ENCODE measurements around the gene C11orf97. TPM values are rescaled to one million over a fixed set of nuclear protein-coding genes. Genes with fewer than 3 reads are reported as not detected.

The C11orf97 gene
- total and polyA plus RNA-seq, 2 of the 13 experiments (the other 11 are each of a cell fraction or from before 2014, with no cell fraction given), result 0.35 TPM; not detected in 1

DNA sequence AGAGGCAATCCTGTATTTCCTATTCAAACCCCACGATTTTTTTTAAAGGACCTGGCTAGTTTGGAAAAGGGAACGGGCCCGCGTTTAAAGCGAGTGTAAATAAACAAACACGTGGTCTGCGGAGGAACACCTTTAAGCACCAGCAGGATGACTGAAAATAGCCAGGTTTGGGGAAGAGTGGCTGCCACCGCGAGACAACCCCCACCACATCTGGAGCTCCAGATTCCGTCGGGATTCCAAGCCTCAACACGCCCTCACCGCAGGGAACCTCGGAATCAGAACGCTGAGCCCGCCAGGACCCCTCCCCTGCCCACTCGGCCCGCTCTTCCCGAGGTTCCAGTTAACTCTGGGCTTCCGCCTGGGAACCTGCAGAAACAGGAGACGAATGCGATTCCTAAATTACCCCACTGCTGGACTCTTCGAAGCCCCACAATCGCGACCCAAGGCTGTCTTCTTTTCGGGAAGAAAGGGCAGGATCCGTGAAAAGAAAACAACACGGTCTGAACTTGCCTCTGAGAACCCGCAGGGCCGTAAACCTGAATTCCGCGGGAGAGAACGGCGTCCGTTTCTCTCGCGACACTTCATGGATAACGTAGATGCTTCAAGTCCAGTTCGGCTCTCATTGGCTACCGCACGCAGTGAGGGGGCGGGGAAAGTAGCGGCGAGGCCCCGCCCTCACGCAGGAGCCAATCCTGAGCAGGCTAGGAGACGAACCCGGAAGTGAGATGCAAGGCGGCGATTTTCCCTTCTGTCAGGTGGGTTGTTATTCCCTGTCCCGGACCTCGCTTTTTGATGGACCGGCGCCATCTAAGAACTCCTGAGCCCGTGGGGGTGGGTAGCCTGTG lies 18.8 kb upstream of the C11orf97 start, which contains the start of the genes ANKRD49 and MRE11 (continued):
- TF ChIP-seq HCFC1 (IDR thresholded peaks at IDR 0.05; ENCODE audit: low read depth, low read length) (no peak), FOSL2 (CRISPR knock-in tag; IDR thresholded peaks at IDR 0.05) (no peak), ZBTB20 (CRISPR knock-in tag; IDR thresholded peaks at IDR 0.05; ENCODE audit: borderline replicate concordance, low read depth) (0 out of 2 replicates have a peak, but pooled peaks have one; percentile 54), ZNF646 (CRISPR knock-in tag; IDR thresholded peaks at IDR 0.05) (no peak), ZNF451 (CRISPR knock-in tag; IDR thresholded peaks at IDR 0.05) (no peak; the same call in 1 of the 2 replicates), ARHGAP35 (CRISPR knock-in tag; IDR thresholded peaks at IDR 0.05; ENCODE audit: borderline replicate concordance) (no peak), GTF2F1 (IDR thresholded peaks at IDR 0.05; ENCODE audit: low read length) (no peak), KDM4B (CRISPR knock-in tag; IDR thresholded peaks at IDR 0.05) (no peak), MED13 (CRISPR knock-in tag; IDR thresholded peaks at IDR 0.05) (no peak), DZIP1 (CRISPR knock-in tag; IDR thresholded peaks at IDR 0.05) (no peak), MATR3 (CRISPR knock-in tag; IDR thresholded peaks at IDR 0.05) (no peak), NR2F6 (IDR thresholded peaks at IDR 0.05) (no peak), NR2F6 (CRISPR knock-in tag; IDR thresholded peaks at IDR 0.05) (no peak), STAT5B (CRISPR knock-in tag; IDR thresholded peaks at IDR 0.05) (no peak), CHD2 (IDR thresholded peaks at IDR 0.05; ENCODE audit: low read depth, low read length) (peak; percentile 92), ZNF670 (CRISPR knock-in tag; IDR thresholded peaks at IDR 0.05; ENCODE audit: borderline replicate concordance) (no peak), TCF12 (IDR thresholded peaks at IDR 0.05) (no peak), TCF12 (CRISPR knock-in tag; IDR thresholded peaks at IDR 0.05) (0 out of 2 replicates have a peak, but pooled peaks have one; percentile 27), MYC (CRISPR knock-in tag; IDR thresholded peaks at IDR 0.05; ENCODE audit: borderline replicate concordance) (peak; percentile 59; the same call in 1 of the 2 replicates)
- TF ChIP-seq, protein P1, sequence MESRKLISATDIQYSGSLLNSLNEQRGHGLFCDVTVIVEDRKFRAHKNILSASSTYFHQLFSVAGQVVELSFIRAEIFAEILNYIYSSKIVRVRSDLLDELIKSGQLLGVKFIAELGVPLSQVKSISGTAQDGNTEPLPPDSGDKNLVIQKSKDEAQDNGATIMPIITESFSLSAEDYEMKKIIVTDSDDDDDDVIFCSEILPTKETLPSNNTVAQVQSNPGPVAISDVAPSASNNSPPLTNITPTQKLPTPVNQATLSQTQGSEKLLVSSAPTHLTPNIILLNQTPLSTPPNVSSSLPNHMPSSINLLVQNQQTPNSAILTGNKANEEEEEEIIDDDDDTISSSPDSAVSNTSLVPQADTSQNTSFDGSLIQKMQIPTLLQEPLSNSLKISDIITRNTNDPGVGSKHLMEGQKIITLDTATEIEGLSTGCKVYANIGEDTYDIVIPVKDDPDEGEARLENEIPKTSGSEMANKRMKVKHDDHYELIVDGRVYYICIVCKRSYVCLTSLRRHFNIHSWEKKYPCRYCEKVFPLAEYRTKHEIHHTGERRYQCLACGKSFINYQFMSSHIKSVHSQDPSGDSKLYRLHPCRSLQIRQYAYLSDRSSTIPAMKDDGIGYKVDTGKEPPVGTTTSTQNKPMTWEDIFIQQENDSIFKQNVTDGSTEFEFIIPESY (CRISPR knock-in tag; IDR thresholded peaks at IDR 0.05), result no peak

Data from HepG2 (cell line).